ENCODE results near the gene PLTP. TPM values are rescaled to one million over a fixed set of nuclear protein-coding genes. Genes with fewer than 3 reads are reported as not detected.

Gene PLTP
- total RNA-seq, 4 donors from 2014 or later = 37.4 to 114 (median 83.2) TPM

GRCh38 chr20:45918779-45919537 is 7.0 kb upstream of the PLTP start:
- intact Hi-C loops (cut with DNase I; ENCODE audit: low total_unique reads) = no loop called here
- H3K4me3 ChIP-seq (ENCODE audit: low read depth, poor library complexity, severe bottlenecking) = no peak overlapping the region
- DNase-seq (ENCODE audit: low spot score in 2 of 2) = no peak
- 74 to 77% methylated on average over 12 of the region's 12 CpGs for WGBS, 2 donors
- no peak for TF ChIP-seq CTCF (IDR thresholded peaks at IDR 0.05)
- no peak for TF ChIP-seq POLR2A (IDR thresholded peaks at IDR 0.05)

GRCh38 chr20:45918182-45918737 is 6.3 kb upstream of the PLTP start:
- no peak overlapping the region for H3K4me3 ChIP-seq (ENCODE audit: low read depth, poor library complexity, severe bottlenecking)
- TF ChIP-seq CTCF (IDR thresholded peaks at IDR 0.05) (no peak), POLR2A (IDR thresholded peaks at IDR 0.05) (no peak)
- DNase-seq (ENCODE audit: low spot score in 2 of 2) = no peak
- intact Hi-C loops (cut with DNase I; ENCODE audit: low total_unique reads) = no loop called here
- WGBS, 2 donors = 51 to 63% methylated on average over 5 of the region's 5 CpGs

GRCh38 chr20:45917790-45918141 is 5.8 kb upstream of the PLTP start:
- no peak for DNase-seq (ENCODE audit: low spot score in 2 of 2)
- TF ChIP-seq POLR2A (IDR thresholded peaks at IDR 0.05) (no peak), CTCF (IDR thresholded peaks at IDR 0.05) (no peak)
- H3K4me3 ChIP-seq (ENCODE audit: low read depth, poor library complexity, severe bottlenecking) = no peak overlapping the region
- WGBS, 2 donors = 46 to 51% methylated on average over 5 of the region's 5 CpGs
- intact Hi-C loops (cut with DNase I; ENCODE audit: low total_unique reads) = no loop called here

GRCh38 chr20:45913116-45913515 is 1.2 kb upstream of the PLTP start:
- intact Hi-C loops (cut with DNase I; ENCODE audit: low total_unique reads) = no loop called here
- DNase-seq (ENCODE audit: low spot score in 2 of 2) = no peak
- 41 to 45% methylated on average over 5 of the region's 5 CpGs for WGBS, 2 donors
- no peak overlapping the region for H3K4me3 ChIP-seq (ENCODE audit: low read depth, poor library complexity, severe bottlenecking)
- TF ChIP-seq POLR2A (IDR thresholded peaks at IDR 0.05) (no peak), CTCF (IDR thresholded peaks at IDR 0.05) (no peak)

- no peak overlapping the region for H3K4me3 ChIP-seq (ENCODE audit: low read depth, poor library complexity, severe bottlenecking)
- no peak for TF ChIP-seq CTCF (IDR thresholded peaks at IDR 0.05)
- no peak for TF ChIP-seq POLR2A (IDR thresholded peaks at IDR 0.05)
- intact Hi-C loops (cut with DNase I; ENCODE audit: low total_unique reads) = no loop called here
- 19 to 25% methylated on average over 4 of the region's 4 CpGs for WGBS, 2 donors
- DNase-seq (ENCODE audit: low spot score in 2 of 2) = no peak
Measured at GRCh38 chr20:45912344-45912682, 358 bp upstream of the PLTP start.
